Prostate gland (tissue), 2 donors: ENCODE measurements around the gene SMYD3. TPM values are rescaled to one million over a fixed set of nuclear protein-coding genes. Genes with fewer than 3 reads are reported as not detected.

ENCODE experiments used
- DNase-seq: peaks from one replicate; pipeline ENCODE4 v3.0.0-alpha.2; 2019; ENCODE audit warnings: low spot score
- H3K27ac ChIP-seq, 2 donors: fragments of 200-600 bp; sonication (generic); 2 replicates each; pipeline ENCODE4 v1.5.1; 2017 to 2019
- H3K27me3 ChIP-seq: fragments of 200-600 bp; sonication (generic); replicated peaks from 2 replicates; pipeline ENCODE4 v1.5.1; 2019; ENCODE audit not compliant: insufficient read depth
- H3K36me3 ChIP-seq, 2 donors: fragments of 200-600 bp; sonication (generic); 1 replicate in 1 of 2; 2 replicates in 1 of 2; pipeline versions ENCODE4 v1.5.1 to v1.8.1; 2017 to 2019
- H3K4me1 ChIP-seq: fragments of 200-600 bp; sonication (generic); replicated peaks from 2 replicates; pipeline ENCODE4 v1.5.1; 2019
- H3K4me3 ChIP-seq, 2 donors: fragments of 200-600 bp; sonication (generic); 2 replicates each; pipeline ENCODE4 v1.5.1; 2017 to 2019
- H3K9me3 ChIP-seq: fragments of 200-600 bp; sonication (generic); 2 replicates; pipeline ENCODE4 v1.5.1; 2017
- CTCF ChIP-seq, 4 experiments: fragments of 200-600 bp in 2 of 4; fragments of 450-650 bp in 2 of 4; sonication (generic) in 2 of 4; IDR thresholded peaks; 1 replicate in 3 of 4; 2 replicates in 1 of 4; pipeline ENCODE4 v1.5.1; 2016 to 2019; ENCODE audit warnings: antibody characterized with exemption in 4 of 4, mild to moderate bottlenecking in 2 of 4, moderate library complexity in 2 of 4
- POLR2A ChIP-seq: fragments of 450-650 bp; IDR thresholded peaks from one replicate; pipeline ENCODE4 v1.6.1; 2016; ENCODE audit warnings: antibody characterized with exemption, mild to moderate bottlenecking
- POLR2AphosphoS5 ChIP-seq: sonication (generic); formaldehyde crosslinking; IDR thresholded peaks from one replicate; pipeline ENCODE4 v1.6.1; 2017; ENCODE audit warnings: antibody characterized with exemption
- WGBS: methylation state at CpG from one replicate; pipeline ENCODE4 v1.1.5; 2018; 5-methylcytosine and 5-hydroxymethylcytosine counted together
- intact Hi-C: fragments of 100-400 bp; cut with DNase I; formaldehyde crosslinking; loops from one replicate; pipeline ENCODE4 v1.14.2; 2022
- total RNA-seq, 2 donors: library from RNA; depleted of rRNA; stranded (reverse); fragments of >200 nt; gene quantifications; one replicate each; pipeline ENCODE4 v1.1.0, GENCODE V29; 2016

SMYD3 gene
- total RNA-seq, 2 donors from 2014 or later: 19.8 to 23.9 TPM

- intact Hi-C loops: no loop called here
- no peak for DNase-seq
- 51% methylated on average over 2 of the region's 2 CpGs for WGBS
- Histone ChIP-seq H3K9me3 (no peaks in the 10 kb centered on the region), H3K4me1 (no peaks in the 10 kb centered on the region), H3K27me3 (no peaks in the 10 kb centered on the region), H3K36me3 (no peaks in the 10 kb centered on the region), H3K4me3 (no peak overlapping the region), H3K27ac (no peak overlapping the region)
- TF ChIP-seq CTCF (IDR thresholded peaks at IDR 0.05) (no peak), POLR2AphosphoS5 (no peak), POLR2A (no peak)
Measured at GRCh38 chr1:246447501-246447900, 59.6 kb downstream of the SMYD3 start.

- intact Hi-C loops: no loop called here
- Histone ChIP-seq H3K27me3 (no peaks in the 10 kb centered on the region), H3K9me3 (no peaks in the 10 kb centered on the region), H3K4me1 (no peaks in the 10 kb centered on the region), H3K36me3 (no peaks in the 10 kb centered on the region), H3K27ac (no peak overlapping the region), H3K4me3 (no peak overlapping the region)
- WGBS: 76% methylated on average over 3 of the region's 3 CpGs
- DNase-seq: no peak
- TF ChIP-seq POLR2AphosphoS5 (no peak), POLR2A (no peak), CTCF (IDR thresholded peaks at IDR 0.05) (no peak)
Measured at GRCh38 chr1:246445503-246445902, 61.6 kb downstream of the SMYD3 start.

GRCh38 chr1:246444617-246445016, 62.5 kb downstream of the SMYD3 start:
- Histone ChIP-seq H3K36me3 (no peaks in the 10 kb centered on the region), H3K27ac (no peak overlapping the region), H3K4me3 (no peak overlapping the region), H3K4me1 (no peaks in the 10 kb centered on the region), H3K9me3 (no peaks in the 10 kb centered on the region), H3K27me3 (no peaks in the 10 kb centered on the region)
- DNase-seq: no peak
- intact Hi-C loops: no loop called here
- 82% methylated on average over 3 of the region's 3 CpGs for WGBS
- TF ChIP-seq POLR2AphosphoS5 (no peak), CTCF (IDR thresholded peaks at IDR 0.05) (no peak), POLR2A (no peak)

GRCh38 chr1:246437961-246438360, 69.1 kb downstream of the SMYD3 start:
- 41% methylated on average over 3 of the region's 3 CpGs for WGBS
- Histone ChIP-seq H3K4me3 (no peak overlapping the region), H3K9me3 (no peaks in the 10 kb centered on the region), H3K27ac (no peak overlapping the region), H3K36me3 (no peaks in the 10 kb centered on the region), H3K4me1 (no peaks in the 10 kb centered on the region), H3K27me3 (no peaks in the 10 kb centered on the region)
- TF ChIP-seq POLR2A (no peak), POLR2AphosphoS5 (no peak), CTCF (IDR thresholded peaks at IDR 0.05) (no peak)
- intact Hi-C loops: no loop called here
- DNase-seq: no peak

GRCh38 chr1:246435421-246436041, 71.5 kb downstream of the SMYD3 start:
- Histone ChIP-seq H3K36me3 (no peaks in the 10 kb centered on the region), H3K4me1 (no peaks in the 10 kb centered on the region), H3K27me3 (no peaks in the 10 kb centered on the region), H3K4me3 (no peak overlapping the region), H3K27ac (no peak overlapping the region), H3K9me3 (no peaks in the 10 kb centered on the region)
- intact Hi-C loops: no loop called here
- no peak for DNase-seq
- TF ChIP-seq POLR2AphosphoS5 (no peak), POLR2A (no peak), CTCF (IDR thresholded peaks at IDR 0.05) (no peak)
- WGBS: 73% methylated on average over 6 of the region's 6 CpGs
